ENCODE results near the gene MYBPC3.

- no peak for TF ChIP-seq EZH2 (IDR thresholded peaks at IDR 0.05)
- no peak for TF ChIP-seq POLR2AphosphoS5 (IDR thresholded peaks at IDR 0.05; ENCODE audit: borderline replicate concordance, low read depth, low read length)
- no peak for TF ChIP-seq FOXP2 (optimal IDR thresholded peaks at IDR 0.05; ENCODE audit: control extremely low read depth, extremely low read length, insufficient read depth)
These were observed 45.5 kb upstream of the MYBPC3 start for GRCh38 chr11:47398011-47398410.
